Breast epithelium (tissue), 3 donors: ENCODE data around the gene PDE4D.

ENCODE experiments used
- POLR2A ChIP-seq: fragments of 450-650 bp; IDR thresholded peaks from one replicate; pipeline ENCODE4 v1.6.1; 2016; ENCODE audit warnings: antibody characterized with exemption, mild to moderate bottlenecking, moderate library complexity
- POLR2AphosphoS5 ChIP-seq, 3 donors: sonication (generic); formaldehyde crosslinking; IDR thresholded peaks; one replicate each; pipeline ENCODE4 v1.6.1; 2017; ENCODE audit warnings: antibody characterized with exemption in 3 of 3
- TF ChIP-seq, protein P1 (sequence below), 3 donors: fragments of 450-650 bp; IDR thresholded peaks; one replicate each; pipeline ENCODE4 v1.5.1; 2016 to 2017; ENCODE audit warnings: antibody characterized with exemption in 3 of 3, mild to moderate bottlenecking in 3 of 3, moderate library complexity in 3 of 3

- TF ChIP-seq, protein P1, sequence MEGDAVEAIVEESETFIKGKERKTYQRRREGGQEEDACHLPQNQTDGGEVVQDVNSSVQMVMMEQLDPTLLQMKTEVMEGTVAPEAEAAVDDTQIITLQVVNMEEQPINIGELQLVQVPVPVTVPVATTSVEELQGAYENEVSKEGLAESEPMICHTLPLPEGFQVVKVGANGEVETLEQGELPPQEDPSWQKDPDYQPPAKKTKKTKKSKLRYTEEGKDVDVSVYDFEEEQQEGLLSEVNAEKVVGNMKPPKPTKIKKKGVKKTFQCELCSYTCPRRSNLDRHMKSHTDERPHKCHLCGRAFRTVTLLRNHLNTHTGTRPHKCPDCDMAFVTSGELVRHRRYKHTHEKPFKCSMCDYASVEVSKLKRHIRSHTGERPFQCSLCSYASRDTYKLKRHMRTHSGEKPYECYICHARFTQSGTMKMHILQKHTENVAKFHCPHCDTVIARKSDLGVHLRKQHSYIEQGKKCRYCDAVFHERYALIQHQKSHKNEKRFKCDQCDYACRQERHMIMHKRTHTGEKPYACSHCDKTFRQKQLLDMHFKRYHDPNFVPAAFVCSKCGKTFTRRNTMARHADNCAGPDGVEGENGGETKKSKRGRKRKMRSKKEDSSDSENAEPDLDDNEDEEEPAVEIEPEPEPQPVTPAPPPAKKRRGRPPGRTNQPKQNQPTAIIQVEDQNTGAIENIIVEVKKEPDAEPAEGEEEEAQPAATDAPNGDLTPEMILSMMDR (IDR thresholded peaks at IDR 0.05) = no peak
- TF ChIP-seq POLR2A (no peak), POLR2AphosphoS5 (IDR thresholded peaks at IDR 0.05) (no peak)
Measured at GRCh38 chr5:59005934-59006701, 887.4 kb downstream of the PDE4D start.
